VCaP (cell line): ENCODE measurements around the gene LYSMD1.

Experiments used
- H3K27ac ChIP-seq: fragments of 450-650 bp; 2 replicates; pipeline ENCODE4 v1.5.1; 2017
- CTCF ChIP-seq: fragments of 450-650 bp; conservative IDR thresholded peaks from 2 replicates; pipeline ENCODE4 v1.5.1; 2017; ENCODE audit warnings: mild to moderate bottlenecking, moderate library complexity

The LYSMD1 gene

GRCh38 chr1:151134396-151134795 is 31.3 kb downstream of the LYSMD1 start:
- TF ChIP-seq CTCF: no peak
- H3K27ac ChIP-seq: no peak overlapping the region

- TF ChIP-seq CTCF: no peak
- no peak overlapping the region for H3K27ac ChIP-seq
Measured at GRCh38 chr1:151133018-151133806, 32.5 kb downstream of the LYSMD1 start.

GRCh38 chr1:151132335-151133017 is 33.2 kb downstream of the LYSMD1 start:
- no peak overlapping the region for H3K27ac ChIP-seq
- no peak for TF ChIP-seq CTCF

GRCh38 chr1:151131701-151132334 is 33.9 kb downstream of the LYSMD1 start:
- no peak for TF ChIP-seq CTCF
- no peak overlapping the region for H3K27ac ChIP-seq

- no peak overlapping the region for H3K27ac ChIP-seq
- TF ChIP-seq CTCF: no peak
Measured at GRCh38 chr1:151130987-151131586, 34.6 kb downstream of the LYSMD1 start.

GRCh38 chr1:151128800-151129199 is 36.9 kb downstream of the LYSMD1 start:
- H3K27ac ChIP-seq: no peak overlapping the region
- TF ChIP-seq CTCF: no peak
